Activated naive CD4-positive, alpha-beta T cell (primary cell): ENCODE results near the gene C10orf95.

ENCODE experiments used
- DNase-seq, 4 experiments: peaks; one replicate each; lab custom pipeline; 2025; lab: John Stamatoyannopoulos, UW

C10orf95 gene

DNA sequence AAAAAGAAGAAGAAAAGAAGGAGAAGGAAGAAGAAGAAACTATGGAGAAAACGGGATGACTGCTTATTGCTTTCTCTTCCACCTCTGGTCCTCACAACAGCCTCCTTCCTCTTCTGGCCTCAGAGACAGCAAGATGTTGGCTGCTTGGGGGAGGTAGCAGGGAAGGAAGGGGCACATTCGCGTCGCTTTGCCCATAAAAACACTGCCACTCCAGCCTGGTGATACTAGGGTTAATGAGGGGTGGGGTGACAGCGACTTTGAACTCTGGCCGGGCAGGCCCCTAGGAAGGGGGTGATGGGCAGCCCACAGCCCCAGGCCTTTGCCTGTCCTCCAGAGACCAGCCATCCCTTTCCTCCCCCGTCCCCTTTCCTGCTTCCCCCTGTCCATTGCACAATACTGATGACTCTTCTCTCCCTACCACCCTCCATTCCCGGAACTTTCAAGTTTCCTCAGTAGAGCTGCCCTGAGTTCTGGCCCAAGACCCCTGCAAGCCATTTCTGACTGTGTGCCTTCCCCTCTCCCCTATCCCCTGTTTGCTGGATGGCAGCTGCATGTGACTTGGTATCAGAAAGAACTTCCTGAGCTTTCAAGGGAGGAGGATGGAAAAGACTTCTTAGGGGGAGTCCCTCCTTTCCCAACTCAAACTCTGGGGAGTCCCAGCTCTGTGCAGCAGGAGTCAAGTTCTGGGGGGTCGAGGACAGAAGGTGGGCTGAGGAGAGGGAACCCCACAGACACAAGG lies 16.8 kb downstream of the C10orf95 start:
- DNase-seq, result no peak

DNA sequence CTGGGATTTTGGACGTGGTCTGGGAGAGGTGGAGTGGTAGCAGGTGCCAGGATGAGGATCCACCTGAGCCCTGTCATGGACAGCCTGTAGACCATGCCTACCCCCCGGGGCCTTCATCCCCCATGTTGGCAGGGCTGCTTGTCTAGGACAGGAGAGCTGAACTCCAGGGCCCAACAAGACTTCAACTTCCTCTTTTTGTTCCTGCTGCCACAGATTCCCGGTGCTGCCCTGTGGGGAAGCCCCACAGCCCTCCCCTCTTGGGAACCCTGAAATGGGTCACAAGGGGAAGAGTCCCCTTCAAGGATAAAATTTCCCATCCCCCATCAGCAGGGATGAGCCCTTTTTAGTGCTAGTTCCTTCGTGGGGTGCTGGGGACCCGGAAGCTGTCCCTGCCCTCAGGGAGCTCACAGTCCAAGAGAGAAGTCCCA lies 17.7 kb downstream of the C10orf95 start:
- no peak for DNase-seq

DNA sequence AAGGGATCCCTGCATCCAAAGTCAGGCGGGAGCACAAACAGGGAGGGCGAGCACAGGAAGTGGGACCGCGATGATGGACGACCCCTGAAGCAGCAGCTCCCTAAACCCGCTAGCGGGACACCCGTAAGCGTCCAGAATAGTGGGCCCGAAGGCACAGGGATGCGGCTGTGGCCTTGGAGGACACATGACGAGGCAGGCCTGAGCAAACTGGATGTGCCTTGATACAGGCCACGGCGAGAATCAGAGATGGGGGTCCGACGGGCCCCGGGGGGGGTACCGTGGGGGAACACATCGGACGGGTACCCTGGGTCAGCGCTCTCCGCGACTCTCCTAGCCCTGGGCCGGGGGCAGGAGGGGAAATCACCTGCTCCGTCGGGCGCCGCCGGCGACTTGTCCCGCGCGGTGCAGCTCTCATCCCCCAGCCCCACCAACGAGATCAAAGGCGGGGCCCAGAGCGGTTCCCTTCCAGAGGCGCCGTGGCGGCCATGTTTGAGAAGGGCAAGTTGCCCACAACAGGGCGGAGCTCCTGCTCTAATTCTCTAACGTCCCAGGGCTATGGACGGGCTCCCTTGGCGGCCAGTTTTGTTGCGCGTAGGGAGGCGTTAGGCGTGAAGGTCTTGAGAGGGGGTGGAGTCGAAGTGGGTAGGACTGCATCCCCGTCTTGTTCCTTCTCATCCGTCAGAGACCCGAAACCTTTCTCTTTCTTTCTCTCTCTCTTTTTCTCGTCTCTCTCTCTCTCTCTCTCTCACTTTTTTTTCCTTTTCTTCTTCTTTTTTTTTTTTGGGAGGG lies 19.0 kb downstream of the C10orf95 start, which contains the start of gene CUEDC2:
CUEDC2 (minus strand) TSS at position 413 of the 789 bp plus-strand sequence. CDS start 7,386 bp downstream, outside the sequence.
- DNase-seq, result peak; percentile 79 to 95 (median 91)

DNA sequence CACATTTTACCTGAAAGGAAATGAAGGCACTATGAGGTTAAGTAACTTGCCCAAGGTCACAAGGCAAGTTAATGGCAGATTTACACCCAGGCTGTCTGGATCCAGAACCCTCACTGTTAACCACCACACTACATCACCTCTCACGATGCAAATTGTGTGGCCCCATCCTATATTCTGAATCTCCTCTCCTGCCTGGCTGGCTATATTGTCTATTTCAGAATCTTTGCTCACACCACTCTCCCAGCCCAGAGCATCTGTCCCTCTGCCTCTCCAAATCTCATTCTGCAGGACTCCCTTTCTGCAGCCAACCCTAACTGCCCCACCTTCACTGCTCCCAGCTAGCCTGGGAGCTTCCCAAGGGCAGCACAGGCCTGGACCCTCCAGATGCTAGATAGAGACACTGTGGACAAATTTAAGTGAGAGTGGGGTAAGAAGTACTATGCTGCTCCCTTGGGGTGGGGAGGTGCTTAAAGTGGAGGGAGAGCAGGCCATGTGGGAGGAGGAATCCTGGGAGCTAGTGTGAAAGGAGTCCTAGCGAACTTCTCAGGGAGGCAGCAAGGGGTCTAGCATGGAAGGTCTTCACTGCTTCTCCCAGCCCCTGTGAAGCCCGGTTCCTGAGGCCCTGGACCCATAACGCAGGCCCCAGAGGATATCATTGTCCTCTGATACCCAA lies 19.8 kb downstream of the C10orf95 start:
- no peak for DNase-seq

DNA sequence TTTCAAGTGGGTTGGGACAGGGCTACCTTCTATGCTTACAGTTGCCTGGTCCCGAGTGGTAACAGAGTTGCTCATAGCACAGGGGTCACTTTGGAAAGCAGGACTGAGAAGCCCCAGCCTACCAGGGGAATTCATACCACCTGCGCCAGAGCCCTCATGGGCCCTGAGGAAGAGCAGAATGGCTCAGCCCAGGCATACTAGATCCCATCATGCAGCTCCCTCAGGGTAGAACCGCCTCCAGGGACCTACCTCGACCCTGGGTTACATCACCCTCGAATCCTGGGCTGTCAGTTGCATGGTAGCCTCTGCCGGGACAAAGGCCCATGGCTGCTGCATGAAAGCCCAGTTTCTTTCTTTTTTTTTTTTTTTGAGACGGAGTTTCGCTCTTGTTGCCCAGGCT lies 21.9 kb downstream of the C10orf95 start:
- no peak for DNase-seq

DNA sequence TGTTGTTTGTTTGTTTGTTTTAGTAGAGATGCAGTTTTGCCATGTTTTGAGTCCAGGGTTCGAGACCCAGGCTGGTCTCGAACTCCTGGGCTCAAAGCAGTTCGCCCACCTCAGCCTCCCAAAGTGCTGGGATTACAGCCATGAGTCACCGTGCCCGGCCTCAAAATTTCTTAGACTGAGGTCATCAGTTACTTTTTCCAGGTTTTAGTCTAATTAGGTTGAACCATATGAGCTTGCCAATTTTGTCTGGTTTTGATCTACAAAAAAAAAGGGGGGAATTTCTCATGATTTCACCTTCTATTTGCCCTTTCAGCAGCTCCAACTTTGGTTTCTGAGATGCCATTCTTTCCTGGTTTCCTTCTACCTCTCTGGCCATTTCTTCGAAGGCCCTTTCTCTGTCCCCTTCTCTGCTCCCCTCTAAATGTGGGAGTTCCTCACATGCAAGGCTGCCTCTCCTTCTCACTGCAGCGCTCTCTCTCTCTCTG lies 24.5 kb downstream of the C10orf95 start:
- DNase-seq, result no peak

DNA sequence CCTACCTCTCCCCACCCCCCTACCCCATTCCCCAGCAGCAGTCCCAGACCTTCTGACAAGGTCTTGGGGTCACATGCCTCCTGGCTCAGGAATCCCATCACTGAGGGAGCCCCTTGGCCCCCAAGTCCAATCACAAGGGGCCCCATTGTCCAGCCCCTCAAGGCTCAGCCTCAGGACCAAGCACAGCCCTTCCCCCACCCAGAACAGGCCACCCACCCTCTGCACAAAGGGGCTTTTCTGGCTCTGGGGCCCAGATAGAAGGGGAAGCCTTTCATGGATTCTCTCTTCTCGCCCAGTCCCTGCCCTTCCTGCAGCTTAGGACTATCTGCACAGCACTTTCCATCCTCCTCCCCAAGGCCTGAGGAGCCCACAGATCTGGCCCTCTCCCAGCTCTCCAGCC lies 25.9 kb downstream of the C10orf95 start:
- no peak for DNase-seq

DNA sequence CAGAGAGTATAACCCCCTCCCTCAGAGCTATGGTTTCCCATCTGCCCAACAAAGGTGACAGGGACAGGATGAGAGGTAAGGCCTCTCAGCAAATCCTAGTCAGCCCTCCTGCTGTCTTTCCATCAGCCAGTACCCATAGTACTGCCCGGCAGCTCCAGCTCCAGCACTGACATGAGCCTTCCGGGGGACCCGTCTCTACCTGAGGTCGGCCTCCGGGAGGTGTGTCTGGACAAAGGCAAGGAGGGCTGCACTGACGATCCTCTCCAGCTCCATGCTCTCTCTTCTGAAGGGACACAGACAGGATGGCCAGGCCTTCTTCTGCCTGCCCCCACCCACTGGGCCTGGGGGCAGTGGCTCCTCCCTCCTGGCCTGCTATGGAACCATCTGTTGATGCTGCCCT lies 26.4 kb downstream of the C10orf95 start:
- DNase-seq, result no peak

DNA sequence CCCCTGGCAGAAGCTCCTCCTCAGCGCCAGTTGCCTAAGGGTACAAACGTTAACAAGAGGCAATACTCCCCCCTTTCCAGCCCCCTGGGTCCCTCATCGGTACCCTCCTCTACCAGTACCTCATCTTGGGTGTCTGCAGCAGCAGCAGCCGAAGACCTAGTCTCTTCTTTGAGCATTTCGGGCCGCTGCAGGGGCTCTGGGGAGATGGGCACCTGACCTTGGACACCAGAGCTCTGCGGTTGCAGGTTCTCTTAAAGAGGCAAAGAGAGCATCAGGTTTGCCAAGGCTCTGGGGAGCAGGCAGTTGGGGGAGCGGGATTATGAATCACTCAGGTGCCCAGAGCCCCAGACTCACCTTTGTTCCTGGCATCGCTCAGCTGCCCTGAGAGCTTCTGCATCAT lies 27.2 kb downstream of the C10orf95 start:
- DNase-seq, result no peak

DNA sequence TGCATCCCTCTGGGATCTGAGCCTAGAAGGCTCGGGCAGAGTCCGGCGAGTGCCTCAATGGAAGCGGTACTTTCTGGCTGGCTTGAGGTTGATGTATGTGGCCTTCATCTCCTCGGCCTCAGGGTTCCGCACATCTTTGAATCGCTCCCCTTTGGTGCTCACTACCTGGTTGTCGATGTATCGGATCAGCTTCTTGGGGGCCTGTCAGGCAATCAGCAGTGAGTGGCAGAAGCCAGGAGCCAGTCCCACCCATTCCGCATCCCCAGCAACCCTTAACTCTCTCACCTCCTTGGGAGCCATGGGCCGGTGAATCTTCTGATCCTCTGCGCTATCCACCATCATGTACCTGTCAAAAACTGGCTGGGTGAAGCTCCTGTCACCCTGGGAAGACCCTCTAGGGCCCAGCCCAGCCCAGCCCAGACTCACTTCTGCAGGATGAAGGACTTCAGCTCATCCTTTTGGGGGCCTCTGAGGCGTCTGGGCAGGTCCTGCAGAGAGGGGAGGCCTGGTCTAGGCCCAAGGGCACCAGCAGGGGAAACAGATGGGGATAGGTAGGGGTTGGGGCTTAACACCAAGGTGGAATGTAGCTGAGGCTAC lies 27.9 kb downstream of the C10orf95 start:
- no peak for DNase-seq

DNA sequence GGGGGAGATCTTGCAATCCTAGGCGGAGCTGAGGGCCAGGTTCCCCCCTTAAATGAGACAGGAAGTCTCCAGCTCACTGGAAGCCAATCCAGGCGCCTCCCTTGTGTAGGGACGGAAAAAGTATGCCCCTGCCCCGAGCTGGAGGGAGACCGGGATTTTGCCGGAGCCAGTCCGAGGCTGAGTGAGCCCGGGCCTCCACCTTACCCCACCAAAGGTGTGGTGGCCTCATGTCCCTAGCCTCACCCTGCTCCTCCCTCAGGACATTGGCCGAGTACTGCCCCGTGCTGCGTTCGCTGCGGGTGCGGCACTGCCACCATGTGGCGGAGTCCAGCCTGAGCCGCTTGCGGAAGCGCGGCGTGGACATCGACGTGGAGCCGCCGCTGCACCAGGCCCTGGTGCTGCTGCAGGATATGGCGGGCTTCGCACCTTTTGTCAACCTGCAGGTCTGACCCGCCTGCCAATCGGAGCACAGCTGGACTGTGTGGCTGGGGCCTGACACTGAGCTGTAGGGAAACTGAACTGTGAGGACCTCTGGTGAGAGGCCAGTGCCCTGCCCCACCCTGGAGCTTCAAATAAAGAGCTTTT lies 28.7 kb downstream of the C10orf95 start:
- DNase-seq, result peak in 1 of 4 experiments; percentile 40

DNA sequence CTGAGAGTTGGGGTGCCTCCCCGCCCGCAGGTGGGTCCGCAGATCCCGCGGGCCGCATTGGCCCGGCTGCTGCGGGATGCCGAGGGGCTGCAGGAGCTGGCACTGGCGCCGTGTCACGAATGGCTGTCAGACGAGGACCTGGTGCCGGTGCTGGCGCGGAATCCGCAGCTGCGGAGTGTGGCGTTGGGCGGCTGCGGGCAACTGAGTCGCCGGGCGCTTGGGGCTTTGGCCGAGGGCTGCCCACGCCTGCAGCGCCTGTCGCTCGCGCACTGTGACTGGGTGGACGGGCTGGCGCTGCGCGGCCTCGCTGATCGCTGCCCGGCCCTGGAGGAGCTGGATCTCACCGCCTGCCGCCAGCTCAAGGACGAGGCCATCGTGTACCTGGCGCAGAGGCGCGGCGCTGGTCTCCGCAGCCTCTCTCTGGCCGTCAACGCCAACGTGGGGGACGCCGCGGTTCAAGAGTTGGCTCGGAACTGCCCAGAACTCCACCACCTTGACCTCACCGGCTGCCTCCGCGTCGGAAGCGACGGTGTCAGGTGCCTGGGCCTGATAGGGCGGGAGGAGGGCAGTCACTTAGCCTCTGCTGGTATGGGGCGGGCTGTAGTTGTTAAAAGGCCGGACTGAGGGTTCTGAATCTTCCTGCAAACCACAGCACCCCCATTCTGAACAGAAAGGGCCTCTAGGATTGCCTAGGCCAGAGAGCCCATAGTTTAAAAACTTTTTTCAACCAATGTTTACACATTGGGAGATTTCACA lies 29.4 kb downstream of the C10orf95 start:
- DNase-seq, result peak in 1 of 4 experiments; percentile 50

DNA sequence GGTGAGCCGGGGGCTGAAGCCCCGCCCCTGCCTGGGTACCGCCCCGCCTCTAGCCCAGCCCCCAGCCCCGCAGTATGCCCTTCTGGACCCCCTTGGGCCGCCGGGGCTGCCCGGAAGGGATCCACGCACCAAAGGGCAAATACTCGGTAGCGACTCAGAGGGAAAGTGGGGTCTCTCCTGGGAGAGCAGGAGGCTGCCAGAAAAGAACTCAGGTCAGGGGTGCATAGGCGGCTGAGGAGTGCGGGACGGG lies 29.9 kb downstream of the C10orf95 start:
- DNase-seq, result no peak

DNA sequence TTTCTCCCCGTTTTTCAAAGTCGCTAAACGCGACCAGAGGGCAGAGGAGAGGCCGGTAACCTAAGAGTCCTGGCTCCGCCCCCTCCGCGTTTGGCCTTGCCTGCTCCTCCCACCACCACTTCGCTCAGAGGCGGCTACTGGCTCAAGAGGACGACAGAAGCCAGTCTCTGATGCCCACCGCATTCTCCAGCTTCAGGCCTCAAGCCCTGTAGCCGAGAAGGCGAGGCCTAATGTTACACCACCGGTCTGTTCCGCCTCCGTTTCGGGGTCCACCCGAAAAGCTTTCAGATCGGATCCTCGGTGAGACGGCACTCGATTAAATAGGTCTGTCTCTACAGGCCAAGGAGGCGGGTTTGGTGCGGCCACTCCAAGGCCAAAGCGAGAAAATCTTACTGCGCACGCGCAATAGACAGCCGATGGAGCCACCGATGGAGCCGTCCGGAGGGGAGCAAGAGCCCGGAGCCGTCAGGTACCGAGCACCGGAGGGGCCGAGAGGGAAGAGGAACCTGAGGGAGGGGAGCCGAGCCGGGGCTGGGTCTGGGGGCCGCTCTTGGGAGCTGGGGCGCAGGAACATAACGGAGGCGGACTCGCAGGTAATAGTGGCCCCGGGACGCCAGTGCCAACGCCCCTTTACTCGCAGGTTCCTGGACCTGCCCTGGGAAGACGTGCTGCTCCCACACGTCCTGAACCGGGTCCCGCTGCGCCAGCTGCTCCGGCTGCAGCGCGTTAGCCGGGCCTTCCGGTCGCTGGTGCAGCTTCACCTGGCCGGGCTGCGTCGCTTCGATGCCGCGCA lies 30.4 kb downstream of the C10orf95 start, which contains the start of gene FBXL15:
FBXL15 (plus strand) TSS at position 123 of the 793 bp plus-strand sequence; CDS start at position 417, 294 bp downstream.
- DNase-seq, result peak; percentile 89 to 93 (median 90)

DNA sequence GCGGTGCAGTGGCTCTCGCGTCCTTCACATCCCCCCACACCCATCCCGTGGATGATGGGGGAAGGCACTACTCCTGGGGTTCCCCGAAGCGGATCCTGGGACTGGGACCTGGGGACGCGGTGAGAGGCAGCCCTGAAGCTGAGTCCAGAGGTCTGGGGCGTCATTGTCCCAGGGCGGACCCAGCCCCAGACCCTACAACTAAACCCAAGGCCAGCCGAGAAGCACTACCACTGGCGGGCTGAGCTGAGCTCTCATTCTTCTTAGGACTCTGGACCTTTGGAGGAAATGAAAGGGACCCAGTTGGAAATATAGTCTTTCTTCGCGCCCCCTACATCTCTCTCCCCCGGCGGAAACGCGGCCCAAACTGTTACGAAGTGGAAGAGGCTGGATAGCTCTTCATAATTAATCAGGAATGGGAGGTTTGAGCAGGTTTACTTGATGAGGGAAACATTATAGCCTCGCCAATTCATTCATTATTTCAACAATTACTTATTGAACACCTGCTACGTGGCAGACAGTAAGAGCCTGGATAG lies 31.1 kb downstream of the C10orf95 start:
- no peak for DNase-seq

DNA sequence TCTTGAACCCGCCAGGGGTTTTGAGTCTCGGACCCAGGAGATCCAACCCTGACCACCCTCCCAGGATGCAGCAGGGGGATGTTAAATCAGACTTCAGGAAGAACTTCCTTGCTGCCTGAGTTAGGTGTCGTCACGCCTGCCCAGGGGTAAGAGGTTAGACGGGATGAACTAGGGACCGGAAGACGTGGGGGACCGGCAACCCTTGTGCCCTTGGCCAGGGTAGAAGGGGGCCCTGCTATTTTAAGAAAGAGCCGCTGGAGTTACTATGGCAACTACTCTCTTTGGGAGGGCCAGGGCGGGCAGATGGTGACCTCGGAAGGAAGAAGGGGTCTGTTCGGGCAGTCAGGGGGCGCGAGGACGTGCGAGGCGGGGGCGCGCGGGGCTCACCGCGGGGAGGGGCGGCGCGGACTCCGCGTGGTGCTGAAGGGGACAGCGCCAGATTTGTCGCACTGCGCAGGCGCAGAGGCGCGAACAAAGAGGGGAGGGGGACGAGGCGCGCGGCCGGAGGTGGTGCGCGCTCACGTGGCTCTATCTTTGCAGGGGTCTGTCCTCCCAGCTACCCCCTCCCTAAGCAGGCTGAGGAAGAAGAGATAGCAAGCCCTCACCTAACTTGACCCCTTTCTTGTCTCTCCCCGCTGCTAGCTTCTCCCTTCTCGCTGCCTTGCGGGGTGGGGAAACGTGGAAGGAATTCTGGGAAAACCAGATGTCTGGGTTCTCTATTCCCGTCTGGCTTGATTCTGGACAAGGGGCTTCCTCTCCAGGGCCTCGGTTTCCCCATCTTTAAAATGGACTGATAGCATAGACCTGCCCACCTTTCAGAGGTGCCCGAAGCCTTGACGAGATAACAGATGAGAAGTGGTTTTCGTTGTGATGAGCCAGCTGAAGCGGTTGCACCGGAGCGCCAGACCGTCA lies 31.8 kb downstream of the C10orf95 start:
- peak; percentile 37 to 66 (median 53) for DNase-seq

DNA sequence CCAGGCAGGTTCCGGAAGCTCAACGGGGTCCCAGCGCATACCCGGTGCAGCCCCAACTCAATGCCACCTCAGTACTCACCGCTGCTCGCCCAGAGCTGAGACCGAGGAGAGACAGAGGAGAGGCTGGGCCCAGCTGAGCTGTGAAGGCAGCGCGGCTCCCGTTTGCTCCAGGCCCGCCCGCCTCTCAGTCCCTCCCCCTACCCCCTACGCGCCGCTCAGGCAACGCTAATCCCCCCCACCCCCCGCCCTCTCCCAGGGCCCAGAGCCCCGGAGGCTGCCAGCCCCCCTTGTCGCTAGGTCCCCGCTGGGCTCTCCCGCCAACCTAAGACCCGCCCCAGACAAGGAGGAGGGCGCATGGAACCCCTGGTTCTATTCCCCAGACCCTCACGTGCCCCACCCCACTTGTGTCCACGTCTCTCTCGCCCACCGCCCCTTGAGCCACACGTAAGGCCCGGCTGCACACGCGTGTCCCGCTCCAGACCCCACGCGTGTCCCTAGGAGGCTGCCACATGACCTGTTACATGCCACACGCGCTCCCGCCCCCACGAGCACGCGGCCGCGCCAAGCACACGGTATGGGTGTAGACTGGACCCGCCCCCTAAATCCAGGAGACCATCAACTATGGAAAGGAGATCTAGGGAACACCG lies 32.6 kb downstream of the C10orf95 start, which contains the start of gene PSD:
PSD (minus strand) TSS at position 164 of the 647 bp plus-strand sequence. CDS start 1,747 bp downstream, outside the sequence.
- DNase-seq, result no peak

DNA sequence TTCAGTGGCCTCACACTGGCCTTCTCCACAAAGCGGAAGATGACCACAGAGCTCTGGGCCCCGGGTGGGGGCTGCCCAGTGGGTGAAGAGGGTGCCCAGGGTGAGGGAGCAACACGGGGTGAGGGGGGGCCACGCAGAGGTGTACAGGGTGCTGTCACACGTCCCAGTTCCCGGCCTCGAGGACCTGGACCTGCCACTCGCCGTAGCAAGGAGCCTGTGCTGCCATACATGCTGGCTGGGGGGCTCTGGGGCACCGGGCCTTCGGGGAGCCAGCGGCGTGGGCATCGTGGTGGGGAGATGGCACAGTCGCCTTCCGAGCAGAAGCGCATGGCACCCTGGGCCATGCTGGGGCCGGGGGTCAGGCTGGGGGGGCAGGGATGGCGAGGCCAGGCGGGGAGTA lies 34.6 kb downstream of the C10orf95 start:
- DNase-seq, result no peak
